HepG2 (cell line): ENCODE measurements around the gene PLCB1. TPM values are rescaled to one million over a fixed set of nuclear protein-coding genes. Genes with fewer than 3 reads are reported as not detected.

ENCODE experiments used
- ATAC-seq: fragments of 200-7000 bp; cut with Tn5 transposase; 3 replicates; pipeline ENCODE4 v1.9.1; 2020; ENCODE audit warnings: mild to moderate bottlenecking, moderate library complexity
- BruUV-seq: library from RNA; stranded (reverse); fragments of 400-500 nt; replicated peaks from 2 replicates; lab custom pipeline; 2021; lab: Mats Ljungman, UMichigan
- CTCF ChIA-PET: fragments of 300-600 bp; formaldehyde crosslinking; extraction: SDS; loops from one replicate; lab custom pipeline; 2021; ENCODE audit warnings: low total read pairs, inconsistent platforms, low intra/inter-chr PET ratio; lab: Yijun Ruan, JAX
- POLR2A ChIA-PET: fragments of 350-600 bp; sonication (Branson Sonifier 250); formaldehyde crosslinking; loops from one replicate; lab custom pipeline; 2020; ENCODE audit warnings: antibody characterized with exemption, inconsistent platforms; lab: Yijun Ruan, JAX
- DNase-seq: peaks from one replicate; pipeline ENCODE4 v3.0.0-alpha.2; 2015; ENCODE audit warnings: low spot score
- FAIRE-seq: peaks from 3 replicates; lab custom pipeline; 2011; peaks lifted over from hg19 to GRCh38; lab: Jason Lieb, UNC
- H2AFZ ChIP-seq: one replicate; pipeline ENCODE4 v1.6.1; 2011; ENCODE audit warnings: low read length, inconsistent platforms
- H3K27ac ChIP-seq: fragments of 300-600 bp; 3 replicates; pipeline ENCODE4 v1.8.0; 2011; ENCODE audit warnings: mixed run types, mild to moderate bottlenecking, mixed read lengths, low read length, inconsistent platforms; ENCODE audit not compliant: insufficient read depth; ENCODE audit errors: extremely low read length
- H3K27me3 ChIP-seq, 2 experiments: fragments of 200-600 bp in 1 of 2; 2 replicates in 1 of 2; 3 replicates in 1 of 2; pipeline versions ENCODE4 v1.6.0 to v1.8.0; 2011; ENCODE audit warnings: low read length in 2 of 2, mild to moderate bottlenecking in 2 of 2, moderate library complexity in 2 of 2, inconsistent platforms in 1 of 2; ENCODE audit not compliant: insufficient read depth in 2 of 2, control insufficient read depth in 1 of 2
- H3K36me3 ChIP-seq, 2 experiments: fragments of 200-600 bp in 1 of 2; replicated peaks in 1 of 2; 2 replicates in 1 of 2; 3 replicates in 1 of 2; pipeline versions ENCODE4 v1.5.1 to v1.8.0; 2011; ENCODE audit warnings: low read length in 2 of 2, inconsistent platforms in 1 of 2; ENCODE audit not compliant: insufficient read depth in 2 of 2, control insufficient read depth in 1 of 2
- H3K4me1 ChIP-seq: 2 replicates; pipeline ENCODE4 v1.5.1; 2012; ENCODE audit warnings: low read length, inconsistent platforms; ENCODE audit not compliant: insufficient read depth
- H3K4me2 ChIP-seq: 2 replicates; pipeline ENCODE4 v1.6.0; 2011; ENCODE audit warnings: low read depth, low read length, inconsistent platforms
- H3K4me3 ChIP-seq, 3 experiments: fragments of 200-600 bp in 1 of 3; sonication (generic), shearing (Covaris generic) in 1 of 3; replicated peaks in 1 of 3; 2 replicates each; pipeline ENCODE4 v1.5.1; 2011 to 2016; ENCODE audit warnings: low read length in 3 of 3, inconsistent platforms in 2 of 3, low read depth in 2 of 3, mild to moderate bottlenecking in 2 of 3, control low read depth in 1 of 3, mixed read lengths in 1 of 3; ENCODE audit not compliant: insufficient read depth in 1 of 3
- H3K79me2 ChIP-seq: one replicate; pipeline ENCODE4 v1.6.1; 2011; ENCODE audit warnings: low read length, inconsistent platforms; ENCODE audit not compliant: insufficient read depth
- H3K9ac ChIP-seq: 2 replicates; pipeline ENCODE4 v1.6.0; 2011; ENCODE audit warnings: mild to moderate bottlenecking, low read depth, low read length, inconsistent platforms; ENCODE audit not compliant: insufficient read depth
- H3K9me3 ChIP-seq: 2 replicates; pipeline ENCODE4 v1.5.1; 2012; ENCODE audit warnings: mild to moderate bottlenecking, low read length
- H4K20me1 ChIP-seq: 2 replicates; pipeline ENCODE4 v1.6.0; 2011; ENCODE audit warnings: inconsistent platforms, mild to moderate bottlenecking, low read length, moderate library complexity; ENCODE audit not compliant: insufficient read depth
- CC2D1A ChIP-seq: sonication (generic); formaldehyde crosslinking; IDR thresholded peaks from 2 replicates; pipeline ENCODE4 v1.8.1; 2023; ENCODE audit warnings: mild to moderate bottlenecking, missing genetic modification reagents
- DZIP1 ChIP-seq: sonication (generic); formaldehyde crosslinking; IDR thresholded peaks from 2 replicates; pipeline ENCODE4 v1.5.0; 2020; ENCODE audit warnings: mild to moderate bottlenecking, missing genetic modification reagents
- IRX3 ChIP-seq: sonication (generic); formaldehyde crosslinking; IDR thresholded peaks from 2 replicates; pipeline ENCODE4 v1.8.1; 2023; ENCODE audit warnings: mild to moderate bottlenecking, low read depth, missing genetic modification reagents, borderline replicate concordance
- LCORL ChIP-seq, 2 experiments: fragments of 450-650 bp in 1 of 2; sonication (generic) in 1 of 2; formaldehyde crosslinking in 1 of 2; IDR thresholded peaks; 2 replicates each; pipeline versions ENCODE4 v1.5.0 to v1.6.1; 2017 to 2020; ENCODE audit warnings: antibody characterized with exemption in 1 of 2, missing genetic modification reagents in 1 of 2
- MAFF ChIP-seq: IDR thresholded peaks from 2 replicates; pipeline ENCODE4 v1.6.1; 2011; ENCODE audit warnings: low read depth, low read length, improper control_type of control experiment
- NFE2 ChIP-seq: sonication (generic); formaldehyde crosslinking; IDR thresholded peaks from 2 replicates; pipeline ENCODE4 v1.4.0; 2020; ENCODE audit warnings: missing genetic modification reagents
- REL ChIP-seq: sonication (generic); formaldehyde crosslinking; conservative IDR thresholded peaks from 2 replicates; pipeline ENCODE4 v1.8.0; 2022; ENCODE audit warnings: mild to moderate bottlenecking, missing genetic modification reagents, moderate library complexity
- TOPORS ChIP-seq: sonication (generic); formaldehyde crosslinking; IDR thresholded peaks from 2 replicates; pipeline ENCODE4 v1.8.0; 2023; ENCODE audit warnings: mild to moderate bottlenecking, missing genetic modification reagents
- ZNF121 ChIP-seq: sonication (generic); formaldehyde crosslinking; IDR thresholded peaks from 2 replicates; pipeline ENCODE4 v1.5.0; 2020; ENCODE audit warnings: mild to moderate bottlenecking, missing genetic modification reagents
- ZNF234 ChIP-seq: sonication (generic); formaldehyde crosslinking; conservative IDR thresholded peaks from 2 replicates; pipeline ENCODE4 v1.5.1; 2020; ENCODE audit warnings: mild to moderate bottlenecking, missing genetic modification reagents
- ZNF615 ChIP-seq: sonication (generic); formaldehyde crosslinking; IDR thresholded peaks from 2 replicates; pipeline ENCODE4 v1.5.0; 2020; ENCODE audit warnings: mild to moderate bottlenecking, missing genetic modification reagents, borderline replicate concordance
- ZNF740 ChIP-seq: sonication (generic); formaldehyde crosslinking; IDR thresholded peaks from 2 replicates; pipeline ENCODE4 v1.4.0; 2020; ENCODE audit warnings: missing genetic modification reagents
- WGBS: methylation state at CpG from one replicate; pipeline ENCODE4 v1.1.6; 2017; ENCODE audit warnings: low lambda C conversion rate; 5-methylcytosine and 5-hydroxymethylcytosine counted together
- in situ Hi-C: cut with HindIII; loops from 2 replicates; pipeline ENCODE4 v1.10.0; 2017; ENCODE audit warnings: low pct_unique_long_range_greater_than_20kb; ENCODE audit not compliant: extremely low pct_ligation_motif_present
- intact Hi-C: fragments of 100-400 bp; cut with micrococcal nuclease; formaldehyde crosslinking; loops from one replicate; pipeline ENCODE4 v1.10.0; 2022; ENCODE audit not compliant: unreplicated experiment
- polyA plus RNA-seq, 8 experiments: library from polyadenylated mRNA; depleted of rRNA in 3 of 8; stranded (reverse) in 7 of 8; unstranded in 1 of 8; fragments of >200 nt; fragmentation: Illumina TruSeq in 4 of 8; extraction: Trizol in 4 of 8; gene quantifications; 2 replicates each; pipeline versions ENCODE4 v1.2.1 to v1.2.3, GENCODE V29; 2011 to 2016; ENCODE audit warnings: low read depth in 4 of 8, missing spikeins in 1 of 8, mixed read lengths in 1 of 8; ENCODE audit not compliant: insufficient read depth in 1 of 8
- total RNA-seq, 5 experiments: library from RNA; depleted of rRNA; stranded (reverse); fragments of >200 nt; fragmentation: Illumina TruSeq; extraction: Trizol; gene quantifications; 2 replicates each; pipeline ENCODE4 v1.2.3, GENCODE V29; 2016; ENCODE audit warnings: low read depth in 1 of 5
- TF ChIP-seq, protein P1 (sequence below): sonication (generic); formaldehyde crosslinking; IDR thresholded peaks from 2 replicates; pipeline ENCODE4 v1.4.0; 2020; ENCODE audit warnings: mild to moderate bottlenecking, missing genetic modification reagents
- TF ChIP-seq, protein P2 (sequence below): sonication (generic); formaldehyde crosslinking; IDR thresholded peaks from 2 replicates; pipeline ENCODE4 v1.4.0; 2020; ENCODE audit warnings: mild to moderate bottlenecking, missing genetic modification reagents
- TF ChIP-seq, protein P3 (sequence below): sonication (generic); formaldehyde crosslinking; IDR thresholded peaks from 2 replicates; pipeline ENCODE4 v1.8.1; 2023; ENCODE audit warnings: mild to moderate bottlenecking, inconsistent platforms, moderate library complexity, missing genetic modification reagents, borderline replicate concordance

PLCB1 gene
- total and polyA plus RNA-seq, 2 of the 13 experiments (the other 11 are each of a cell fraction or from before 2014, with no cell fraction given), result 42.4 to 55.9 TPM

DNA sequence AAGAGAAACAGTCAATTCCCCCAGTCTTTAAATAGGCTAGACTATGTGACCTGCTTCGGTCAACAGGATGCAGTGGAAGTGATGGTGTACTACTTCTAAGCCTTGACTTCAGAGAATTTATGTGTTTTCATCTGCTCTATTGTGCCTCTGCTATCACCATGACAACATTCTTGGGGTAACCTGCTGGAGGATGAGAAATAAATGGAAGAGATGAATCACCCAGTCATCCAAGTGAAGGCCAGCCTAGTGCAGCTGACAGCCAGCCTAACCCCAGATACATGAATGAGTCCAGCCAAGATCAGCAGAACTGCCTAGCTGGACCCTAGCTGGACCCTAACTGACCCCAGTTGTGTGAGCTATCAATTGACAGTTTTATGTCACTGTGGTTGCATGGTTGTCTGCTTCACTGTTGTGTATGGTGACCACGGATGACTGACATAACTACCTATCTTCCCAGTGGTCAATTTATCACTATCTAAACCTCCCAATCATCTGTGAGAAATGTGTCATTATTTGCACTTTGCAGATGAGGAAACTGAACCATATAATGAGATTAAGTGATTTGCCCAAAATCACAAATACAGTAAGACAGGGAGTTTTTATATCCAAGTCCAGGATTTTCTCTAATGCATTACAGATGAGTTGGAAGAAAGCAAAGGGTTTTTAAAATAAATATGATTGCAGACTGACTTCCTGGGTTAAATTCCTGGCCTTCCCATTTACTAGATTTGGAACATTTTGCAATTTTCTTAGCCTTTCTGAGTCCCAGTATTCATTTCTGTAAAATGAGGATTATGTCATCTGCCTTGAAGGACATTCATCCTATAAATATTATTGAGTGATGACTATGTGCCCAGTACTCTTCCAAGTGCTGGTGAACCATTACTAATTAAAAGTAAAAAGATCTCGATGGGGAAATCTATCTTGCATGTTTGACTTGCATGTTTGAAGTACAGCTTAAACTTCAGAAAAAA lies 800.4 kb downstream of the PLCB1 start:
- H3K27me3 ChIP-seq, result peaks cover 0 to 8% of the 10 kb centered on the region in 2 experiments; a peak in 2 of 5 replicates
- no TSS peak for BruUV-seq
- DNase-seq, result no peak
- WGBS, result 15% methylated on average over 3 of the region's 3 CpGs
- H3K9ac ChIP-seq, result no peak overlapping the region
- TF ChIP-seq IRX3 (CRISPR knock-in tag), result no peak
- TF ChIP-seq, protein P1, sequence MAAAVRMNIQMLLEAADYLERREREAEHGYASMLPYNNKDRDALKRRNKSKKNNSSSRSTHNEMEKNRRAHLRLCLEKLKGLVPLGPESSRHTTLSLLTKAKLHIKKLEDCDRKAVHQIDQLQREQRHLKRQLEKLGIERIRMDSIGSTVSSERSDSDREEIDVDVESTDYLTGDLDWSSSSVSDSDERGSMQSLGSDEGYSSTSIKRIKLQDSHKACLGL (CRISPR knock-in tag), result no peak
- no peak for TF ChIP-seq ZNF740 (CRISPR knock-in tag)
- TF ChIP-seq REL (CRISPR knock-in tag), result no peak
- TF ChIP-seq, protein P2, sequence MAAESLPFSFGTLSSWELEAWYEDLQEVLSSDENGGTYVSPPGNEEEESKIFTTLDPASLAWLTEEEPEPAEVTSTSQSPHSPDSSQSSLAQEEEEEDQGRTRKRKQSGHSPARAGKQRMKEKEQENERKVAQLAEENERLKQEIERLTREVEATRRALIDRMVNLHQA (CRISPR knock-in tag), result no peak
- no peak for TF ChIP-seq DZIP1 (CRISPR knock-in tag)
- TF ChIP-seq, protein P3, sequence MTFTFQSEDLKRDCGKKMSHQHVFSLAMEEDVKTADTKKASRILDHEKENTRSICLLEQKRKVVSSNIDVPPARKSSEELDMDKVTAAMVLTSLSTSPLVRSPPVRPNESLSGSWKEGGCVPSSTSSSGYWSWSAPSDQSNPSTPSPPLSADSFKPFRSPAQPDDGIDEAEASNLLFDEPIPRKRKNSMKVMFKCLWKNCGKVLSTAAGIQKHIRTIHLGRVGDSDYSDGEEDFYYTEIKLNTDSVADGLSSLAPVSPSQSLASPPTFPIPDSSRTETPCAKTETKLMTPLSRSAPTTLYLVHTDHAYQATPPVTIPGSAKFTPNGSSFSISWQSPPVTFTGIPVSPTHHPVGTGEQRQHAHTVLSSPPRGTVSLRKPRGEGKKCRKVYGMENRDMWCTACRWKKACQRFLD, result no peak
- TF ChIP-seq LCORL (IDR thresholded peaks at IDR 0.05), result no peak
- TF ChIP-seq LCORL (CRISPR knock-in tag; IDR thresholded peaks at IDR 0.05), result no peak
- no peak for TF ChIP-seq MAFF
- TF ChIP-seq NFE2, result no peak
- TF ChIP-seq TOPORS (CRISPR knock-in tag), result no peak
- no peak for TF ChIP-seq ZNF121 (CRISPR knock-in tag)
- no peak for TF ChIP-seq ZNF234 (CRISPR knock-in tag)
- no peak for TF ChIP-seq CC2D1A
- no peak for TF ChIP-seq ZNF615 (CRISPR knock-in tag)
- ChIA-PET POLR2A (no interaction called here), CTCF (no interaction called here)
- no peak for ATAC-seq
- H3K27ac ChIP-seq, result no peak overlapping the region
- H3K9me3 ChIP-seq, result no peaks in the 10 kb centered on the region
- intact Hi-C loops, result loop anchor here (5.0 kb wide), 1 partner anchor 410 kb away; no protein-coding TSS in a partner anchor
- H3K79me2 ChIP-seq, result no peaks in the 10 kb centered on the region
- no peak overlapping the region for H3K4me2 ChIP-seq
- no peaks in the 10 kb centered on the region for H3K36me3 ChIP-seq
- in situ Hi-C loops, result no loop called here
- H2AFZ ChIP-seq, result no peak overlapping the region
- no peaks in the 10 kb centered on the region for H4K20me1 ChIP-seq
- no peak overlapping the region for H3K4me3 ChIP-seq
- no peak for FAIRE-seq
- no peaks in the 10 kb centered on the region for H3K4me1 ChIP-seq
